ENCODE measurements around the gene PRSS2. TPM values are rescaled to one million over a fixed set of nuclear protein-coding genes. Genes with fewer than 3 reads are reported as not detected.
A peak's percentile ranks its signal among the peaks of the same experiment; 100 is the strongest.

PRSS2 gene
- total and polyA plus RNA-seq, 4 donors = 0.21 TPM; not detected in 3

GRCh38 chr7:142777318-142777717 lies 6.5 kb downstream of the PRSS2 start:
- no peak for DNase-seq (ENCODE audit: low spot score)
- TF ChIP-seq FOXA2 (IDR thresholded peaks at IDR 0.05) (no peak), RXRA (IDR thresholded peaks at IDR 0.05) (no peak), ATF3 (IDR thresholded peaks at IDR 0.05) (no peak), TAF1 (conservative IDR thresholded peaks at IDR 0.05) (no peak), NR2F2 (IDR thresholded peaks at IDR 0.05) (no peak), FOXA1 (IDR thresholded peaks at IDR 0.05) (no peak), MAX (IDR thresholded peaks at IDR 0.05) (no peak), JUND (IDR thresholded peaks at IDR 0.05) (no peak), GABPA (IDR thresholded peaks at IDR 0.05 in 1 of 2, conservative IDR thresholded peaks at IDR 0.05 in 1 of 2) (no peak)
- H3K4me3 ChIP-seq (ENCODE audit: low read depth in 1 of 3, low read length in 3 of 3) = no peak overlapping the region
- H3K27me3 ChIP-seq (ENCODE audit: control insufficient read depth in 4 of 4, insufficient read depth in 4 of 4, low read length in 3 of 4) = no peaks in the 10 kb centered on the region
- H3K27ac ChIP-seq (ENCODE audit: low read depth in 1 of 2, low read length in 2 of 2) = no peak overlapping the region
- no peaks in the 10 kb centered on the region for H3K36me3 ChIP-seq (ENCODE audit: control insufficient read depth in 4 of 4, insufficient read depth in 3 of 4, low read depth in 1 of 4, low read length in 3 of 4)
- H3K9ac ChIP-seq (ENCODE audit: low read depth in 1 of 2, low read length in 2 of 2) = no peak overlapping the region
- no peaks in the 10 kb centered on the region for H3K9me3 ChIP-seq (ENCODE audit: control insufficient read depth in 4 of 4, low read length in 3 of 4)
- 96% methylated on average over 2 of the region's 2 CpGs for WGBS
- no peaks in the 10 kb centered on the region for H3K4me1 ChIP-seq (ENCODE audit: control insufficient read depth in 4 of 4, insufficient read depth in 4 of 4, low read length in 3 of 4)

GRCh38 chr7:142782922-142783900 lies 12.4 kb downstream of the PRSS2 start:
- H3K9ac ChIP-seq (ENCODE audit: low read depth in 1 of 2, low read length in 2 of 2) = no peak overlapping the region
- H3K27me3 ChIP-seq (ENCODE audit: control insufficient read depth in 4 of 4, insufficient read depth in 4 of 4, low read length in 3 of 4) = no peaks in the 10 kb centered on the region
- H3K9me3 ChIP-seq (ENCODE audit: control insufficient read depth in 4 of 4, low read length in 3 of 4) = no peaks in the 10 kb centered on the region
- H3K4me1 ChIP-seq (ENCODE audit: control insufficient read depth in 4 of 4, insufficient read depth in 4 of 4, low read length in 3 of 4) = peaks cover 0 to 5% (median 1%) of the 10 kb centered on the region in 4 donors
- H3K27ac ChIP-seq (ENCODE audit: low read depth in 1 of 2, low read length in 2 of 2) = no peak overlapping the region
- TF ChIP-seq HNF4G (IDR thresholded peaks at IDR 0.05) (no peak), CTCF (IDR thresholded peaks at IDR 0.05; ENCODE audit: low read depth, low read length, missing input control) (peak; percentile 99), GABPA (IDR thresholded peaks at IDR 0.05 in 1 of 2, conservative IDR thresholded peaks at IDR 0.05 in 1 of 2) (no peak), SP1 (IDR thresholded peaks at IDR 0.05) (no peak), ATF3 (IDR thresholded peaks at IDR 0.05) (no peak), JUND (IDR thresholded peaks at IDR 0.05) (no peak), ZBTB33 (IDR thresholded peaks at IDR 0.05) (no peak), TAF1 (conservative IDR thresholded peaks at IDR 0.05) (no peak), YY1 (IDR thresholded peaks at IDR 0.05) (no peak), FOXA2 (IDR thresholded peaks at IDR 0.05) (no peak), RAD21 (IDR thresholded peaks at IDR 0.05) (peak; percentile 92 to 93), MAX (IDR thresholded peaks at IDR 0.05) (peak; percentile 49), HNF4A (conservative IDR thresholded peaks at IDR 0.05) (no peak), RXRA (IDR thresholded peaks at IDR 0.05) (peak in 1 of 2 donors; percentile 10), NR2F2 (IDR thresholded peaks at IDR 0.05) (no peak), FOXA1 (IDR thresholded peaks at IDR 0.05) (no peak), EGR1 (IDR thresholded peaks at IDR 0.05; ENCODE audit: low read depth in 2 of 2) (no peak), REST (IDR thresholded peaks at IDR 0.05) (no peak)
- H3K36me3 ChIP-seq (ENCODE audit: control insufficient read depth in 4 of 4, insufficient read depth in 3 of 4, low read depth in 1 of 4, low read length in 3 of 4) = no peaks in the 10 kb centered on the region
- peak; percentile 85 for DNase-seq (ENCODE audit: low spot score)
- WGBS = 11% methylated on average over 32 of the region's 32 CpGs
- peak overlapping the region in 2 of 3 donors; percentile 32 for H3K4me3 ChIP-seq (ENCODE audit: low read depth in 1 of 3, low read length in 3 of 3)
